ELR (cell line): ENCODE results near the gene AHCYL1.
"Not testable (repeated sequence)": the region's sequence is repeated elsewhere in the genome, so short reads cannot be mapped to it uniquely, and the experiment has no call there.

Source experiments
- DNase-seq: peaks from one replicate; pipeline ENCODE4 v3.0.0-alpha.2; 2015; ENCODE audit warnings: low read depth

Gene AHCYL1

GRCh38 chr1:109984456-109985246 is at the start of gene AHCYL1:
TSS of gene AHCYL1 (plus strand) at chr1:109984765. CDS start at chr1:109985053, 288 bp downstream.
- DNase-seq = peak; percentile 100

GRCh38 chr1:109935451-109935900 is 49.1 kb upstream of the AHCYL1 start:
- DNase-seq = no peak

GRCh38 chr1:109937738-109938137 is 46.8 kb upstream of the AHCYL1 start:
- no peak for DNase-seq

- no peak for DNase-seq
Measured at GRCh38 chr1:109938556-109938955, 46.0 kb upstream of the AHCYL1 start.

- no peak for DNase-seq
Measured at GRCh38 chr1:109942434-109942833, 42.1 kb upstream of the AHCYL1 start.

GRCh38 chr1:109944541-109944940 is 40.0 kb upstream of the AHCYL1 start:
- DNase-seq = peak; percentile 68

GRCh38 chr1:109946511-109946910 is 38.1 kb upstream of the AHCYL1 start:
- no peak for DNase-seq

- no peak for DNase-seq
Measured at GRCh38 chr1:109947582-109948284, 36.8 kb upstream of the AHCYL1 start.

GRCh38 chr1:109948285-109948630 is 36.3 kb upstream of the AHCYL1 start:
- no peak for DNase-seq

GRCh38 chr1:109950038-109950437 is 34.5 kb upstream of the AHCYL1 start:
- DNase-seq = no peak

- DNase-seq = no peak
Measured at GRCh38 chr1:109950509-109950908, 34.1 kb upstream of the AHCYL1 start.

GRCh38 chr1:109951501-109951900 is 33.1 kb upstream of the AHCYL1 start:
- not testable (repeated sequence) for DNase-seq

- DNase-seq = no peak
Measured at GRCh38 chr1:109954041-109954512, 30.5 kb upstream of the AHCYL1 start.

GRCh38 chr1:109959632-109959973 is 25.0 kb upstream of the AHCYL1 start:
- DNase-seq = no peak

- peak; percentile 77 for DNase-seq
Measured at GRCh38 chr1:109959974-109960744, 24.4 kb upstream of the AHCYL1 start.

GRCh38 chr1:109960745-109961094 is 23.8 kb upstream of the AHCYL1 start:
- DNase-seq = no peak

- DNase-seq = no peak
Measured at GRCh38 chr1:109963864-109964263, 20.7 kb upstream of the AHCYL1 start.

- peak; percentile 77 for DNase-seq
Measured at GRCh38 chr1:109969146-109969829, 15.3 kb upstream of the AHCYL1 start.

GRCh38 chr1:109969907-109970306 is 14.7 kb upstream of the AHCYL1 start:
- DNase-seq = no peak

- no peak for DNase-seq
Measured at GRCh38 chr1:109971559-109971958, 13.0 kb upstream of the AHCYL1 start.

GRCh38 chr1:109974191-109974590 is 10.4 kb upstream of the AHCYL1 start:
- no peak for DNase-seq

GRCh38 chr1:109975718-109976117 is 8.8 kb upstream of the AHCYL1 start:
- peak; percentile 96 for DNase-seq
